Smooth muscle cell of the brain vasculature (primary cell): ENCODE data around the gene ACOT7.

ENCODE experiments used
- DNase-seq: peaks from one replicate; pipeline ENCODE4 v3.0.0-alpha.2; 2012; ENCODE audit warnings: low read depth, low spot score

ACOT7 gene

DNA sequence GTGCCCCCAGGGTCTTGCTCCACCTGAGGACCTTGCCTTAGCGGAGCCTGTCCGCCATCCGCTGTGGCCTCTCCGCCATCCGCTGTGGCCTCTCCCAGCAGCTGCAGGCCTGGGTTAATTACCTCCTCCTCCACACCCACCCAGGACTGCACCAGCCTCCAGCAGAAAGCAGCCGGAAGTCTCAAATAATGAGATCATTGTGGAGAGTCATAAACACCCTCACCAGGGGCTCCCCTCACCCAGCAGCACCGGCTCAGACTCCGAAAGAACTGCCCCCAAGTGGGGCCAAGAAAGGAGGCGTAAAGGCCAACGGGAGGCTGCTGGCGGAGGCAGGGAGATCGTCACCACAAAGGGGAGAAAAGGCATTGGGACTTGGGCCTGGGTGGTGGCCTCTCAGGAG lies 122.0 kb downstream of the ACOT7 start:
- DNase-seq: no peak

DNA sequence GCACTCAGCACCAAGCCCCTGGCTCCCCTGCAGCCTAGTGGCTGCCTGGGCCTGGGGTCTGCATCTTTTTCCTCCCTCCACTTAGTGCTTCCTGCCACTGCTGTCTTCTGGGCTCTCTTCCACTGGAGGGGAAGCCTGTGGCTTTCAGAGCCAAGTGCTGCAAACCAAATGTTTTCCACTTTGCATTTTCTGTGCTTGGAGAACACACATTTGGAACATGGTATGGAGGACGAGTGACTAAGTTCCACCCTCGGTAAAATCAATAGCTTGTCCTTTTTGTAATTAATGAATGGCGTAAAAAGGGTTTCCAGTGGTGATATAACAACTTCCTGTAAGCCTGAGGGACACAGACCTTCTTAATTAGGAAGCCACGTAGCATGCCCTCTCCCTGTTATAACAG lies 122.6 kb downstream of the ACOT7 start:
- no peak for DNase-seq

DNA sequence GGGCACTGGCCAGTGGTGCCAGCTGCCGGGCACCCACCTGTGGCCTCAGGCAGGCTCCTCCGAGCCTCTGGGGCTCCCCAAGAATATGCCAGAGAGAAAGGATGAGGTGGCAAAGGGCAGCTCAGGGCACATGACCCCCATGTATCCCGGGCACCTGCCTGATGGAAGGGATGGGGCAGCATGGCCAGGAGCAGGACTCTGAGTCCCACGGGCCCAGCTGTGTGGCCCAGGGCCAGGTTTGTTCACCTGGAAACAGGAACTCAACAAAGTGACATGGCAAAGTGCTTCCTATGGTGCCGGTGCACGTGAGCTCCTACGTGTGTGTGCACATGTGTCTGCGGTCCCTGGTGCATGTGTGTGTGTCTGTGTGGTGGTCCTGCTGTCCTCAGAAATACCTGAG lies 123.2 kb downstream of the ACOT7 start:
- DNase-seq: no peak

DNA sequence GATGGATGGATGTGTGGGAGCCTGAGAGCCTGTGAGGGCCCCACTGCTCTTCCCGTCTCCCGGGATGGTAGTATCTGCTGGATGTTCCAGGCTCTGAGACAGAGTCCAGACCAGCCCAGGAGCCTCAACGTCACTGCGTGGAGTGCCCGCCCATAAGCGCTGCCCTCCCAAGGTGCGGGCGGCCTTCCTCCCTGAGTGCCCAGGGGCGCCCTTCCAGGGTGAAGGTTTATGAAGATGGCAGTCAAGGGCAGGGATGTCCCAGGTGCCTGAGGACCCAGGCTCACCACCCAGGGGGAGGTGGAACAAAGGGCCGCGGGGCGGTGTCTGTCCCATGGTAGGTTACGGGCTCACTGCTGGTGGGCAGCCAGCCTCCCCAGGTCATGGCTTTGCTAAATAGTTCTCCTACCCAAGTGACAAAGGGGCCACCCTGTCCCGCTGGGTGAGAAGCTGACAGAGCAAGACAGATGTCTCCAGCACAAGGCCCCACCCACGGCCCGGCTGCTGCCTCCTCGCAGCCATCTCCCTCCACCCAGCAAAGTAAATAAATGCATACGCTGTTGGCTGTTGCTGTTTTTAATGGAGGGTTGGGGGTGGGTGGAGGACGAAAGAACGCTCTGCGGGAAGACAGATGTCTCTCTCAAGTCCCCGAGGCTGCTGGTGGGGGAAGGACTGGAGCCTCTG lies 123.7 kb downstream of the ACOT7 start:
- DNase-seq: no peak

DNA sequence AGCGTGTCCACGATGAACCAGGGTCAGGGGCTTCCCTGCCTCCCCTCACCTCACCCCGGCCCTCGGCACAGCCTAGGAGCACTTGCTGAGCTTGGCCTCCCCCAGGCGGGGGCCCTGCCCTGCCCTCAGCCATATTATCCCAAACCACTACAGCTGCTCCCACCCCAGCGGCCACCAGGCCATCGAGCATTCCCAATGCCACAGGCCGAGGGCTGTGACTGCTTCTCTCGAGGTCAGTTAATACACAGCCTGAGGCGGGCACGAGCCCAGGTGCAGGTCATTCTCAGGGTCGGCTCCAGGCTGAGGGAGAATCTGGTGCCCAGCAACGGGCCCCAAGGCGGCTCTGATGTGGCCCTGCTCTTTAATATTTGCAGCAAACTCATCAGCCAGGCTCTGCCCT lies 124.3 kb downstream of the ACOT7 start:
- DNase-seq: no peak

DNA sequence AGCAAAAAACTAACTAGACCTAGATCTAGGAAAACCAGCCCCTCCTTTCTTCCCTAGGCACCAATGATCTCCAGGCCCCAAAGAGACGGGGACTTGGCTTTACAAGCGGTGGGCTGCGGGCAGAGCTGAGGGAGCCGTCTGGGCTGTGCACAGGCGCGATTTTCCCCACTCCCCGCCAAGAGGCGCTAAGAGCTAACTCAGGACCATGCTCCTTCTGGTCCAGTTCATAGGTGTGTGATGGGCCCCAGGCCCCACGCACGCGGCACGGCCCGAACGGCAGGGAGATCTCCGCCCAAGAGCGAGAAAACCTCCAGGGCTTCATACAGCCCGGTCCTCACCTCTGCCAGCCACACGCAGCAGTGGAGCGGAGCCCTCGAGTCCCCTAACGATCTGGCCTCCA lies 125.2 kb downstream of the ACOT7 start:
- DNase-seq: no peak

DNA sequence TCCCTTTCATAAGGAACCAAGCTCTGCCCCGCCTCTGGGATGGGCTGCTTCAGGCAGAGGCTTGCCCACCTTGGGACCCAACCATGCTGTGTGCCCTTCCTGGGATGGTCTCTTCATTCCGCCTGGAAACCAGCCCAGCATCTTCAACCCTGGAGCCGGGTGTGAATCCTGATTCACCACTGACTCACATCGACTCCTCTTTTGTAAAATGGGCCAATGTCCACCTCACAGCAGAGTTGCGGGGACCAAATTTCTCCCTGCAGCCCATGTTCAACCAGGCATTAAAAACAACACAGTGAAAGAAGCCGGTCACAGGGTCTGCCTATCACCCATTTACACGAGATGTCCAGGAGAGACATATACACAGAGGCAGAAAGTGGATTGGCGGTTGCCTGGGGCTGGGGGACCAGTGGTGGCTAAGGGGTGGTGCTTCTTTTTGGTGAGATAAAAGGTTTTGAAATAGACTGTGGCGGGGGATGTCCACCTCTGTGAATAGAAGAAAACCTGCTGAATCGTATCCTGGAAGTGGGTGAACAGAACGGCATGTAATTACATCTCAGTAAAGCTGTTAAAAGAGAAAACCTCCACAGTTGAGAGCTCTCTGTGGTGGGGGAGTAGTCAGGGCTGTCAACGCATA lies 125.8 kb downstream of the ACOT7 start:
- no peak for DNase-seq

DNA sequence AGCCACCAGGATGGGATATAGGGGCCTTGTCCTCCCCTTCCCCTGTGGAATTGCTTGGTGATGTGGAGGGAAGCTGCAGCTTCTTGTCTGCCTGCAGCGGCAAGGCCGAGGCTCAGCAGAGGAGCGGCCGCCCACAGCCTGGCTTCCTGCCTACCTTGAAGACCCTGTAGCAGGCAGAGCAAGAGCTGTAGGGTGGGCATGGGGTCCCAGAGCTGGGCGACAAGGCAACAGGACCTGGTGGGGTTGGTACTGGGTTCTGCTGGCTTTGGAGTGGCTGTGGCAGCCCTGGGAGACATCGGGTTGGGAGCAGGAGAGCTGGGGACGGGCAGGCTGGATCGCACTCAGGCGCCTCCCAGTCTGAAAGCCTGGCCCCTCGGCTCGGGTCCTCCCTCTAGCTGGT lies 126.9 kb downstream of the ACOT7 start:
- no peak for DNase-seq

DNA sequence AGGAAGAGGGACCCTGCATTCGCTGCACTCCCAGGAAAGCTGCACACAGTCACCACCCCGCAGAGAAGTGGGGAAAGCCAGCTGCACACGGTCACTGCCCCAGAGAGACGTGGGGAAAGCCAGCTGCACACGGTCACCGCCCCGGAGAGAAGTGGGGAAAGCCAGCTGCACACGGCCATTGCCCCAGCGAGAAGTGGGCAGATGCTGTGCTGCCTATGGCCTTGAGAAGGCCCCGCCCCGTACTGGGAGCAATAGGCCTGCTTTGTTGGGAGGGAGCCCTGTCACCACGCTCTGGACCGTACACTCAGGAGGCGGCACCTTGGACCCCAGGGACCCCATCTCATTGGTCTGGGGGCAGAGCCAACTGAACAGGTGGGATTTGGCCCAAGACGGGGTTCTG lies 128.4 kb downstream of the ACOT7 start:
- no peak for DNase-seq

DNA sequence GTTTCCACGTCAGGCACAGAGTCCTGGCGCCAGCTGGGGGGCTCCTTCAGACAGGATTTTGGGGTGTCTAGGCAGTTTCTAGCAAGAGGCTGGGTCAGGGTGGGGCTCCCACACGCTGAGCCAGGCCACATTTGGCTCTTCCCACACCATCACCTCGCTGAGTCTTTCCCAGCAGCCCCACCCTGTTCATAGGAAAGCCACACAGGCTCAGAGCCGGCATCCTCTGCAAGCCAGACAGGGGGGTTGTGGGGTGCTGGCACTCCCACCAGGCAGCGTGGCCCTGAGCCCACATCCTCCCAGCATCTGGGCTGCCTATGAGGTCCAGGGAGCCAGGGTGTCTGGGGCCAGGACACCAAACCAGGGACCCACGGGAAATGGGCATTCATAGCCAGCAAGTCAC lies 129.9 kb downstream of the ACOT7 start:
- no peak for DNase-seq

DNA sequence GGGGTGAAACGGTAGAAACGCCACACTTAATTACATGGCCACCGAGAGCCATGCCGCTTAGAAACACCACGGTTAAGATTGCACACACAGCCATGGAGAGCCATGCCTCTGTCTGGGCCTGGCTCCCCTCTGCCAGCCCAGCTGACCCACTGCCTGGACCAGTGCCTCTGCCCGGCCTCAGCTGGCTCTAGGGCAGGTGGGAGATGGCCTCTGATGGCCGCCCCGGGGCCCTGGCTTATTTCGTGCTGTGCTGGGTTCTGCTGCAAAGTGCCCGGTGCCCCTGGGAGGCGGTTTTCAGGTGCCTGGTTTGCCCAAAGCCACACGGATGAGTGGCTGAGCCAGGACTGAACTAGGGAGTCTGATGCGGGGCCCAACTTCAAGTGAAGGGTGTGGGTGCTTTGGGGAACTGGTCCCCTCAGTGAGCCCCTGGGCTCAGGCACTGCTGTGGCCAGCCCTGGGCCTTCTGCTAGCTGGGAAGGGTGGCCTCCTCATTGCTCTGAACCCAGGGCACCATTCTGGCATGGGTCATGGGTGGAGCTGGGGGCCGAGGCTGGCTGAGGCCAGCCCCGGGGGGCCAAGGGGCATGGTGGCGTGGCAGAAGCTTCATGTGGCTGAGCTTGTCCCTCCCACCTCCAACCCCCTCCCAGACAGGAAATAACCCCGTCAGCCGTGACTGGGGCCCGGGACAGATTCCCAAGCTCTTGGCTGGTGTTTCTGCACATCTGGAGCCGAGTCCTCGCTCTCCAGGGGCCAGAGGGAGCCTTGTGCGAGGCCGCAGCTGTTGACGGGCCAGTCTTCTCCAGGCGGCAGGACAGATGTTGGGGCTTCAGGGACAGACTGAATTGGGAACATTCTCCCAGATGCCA lies 130.8 kb downstream of the ACOT7 start:
- no peak for DNase-seq

DNA sequence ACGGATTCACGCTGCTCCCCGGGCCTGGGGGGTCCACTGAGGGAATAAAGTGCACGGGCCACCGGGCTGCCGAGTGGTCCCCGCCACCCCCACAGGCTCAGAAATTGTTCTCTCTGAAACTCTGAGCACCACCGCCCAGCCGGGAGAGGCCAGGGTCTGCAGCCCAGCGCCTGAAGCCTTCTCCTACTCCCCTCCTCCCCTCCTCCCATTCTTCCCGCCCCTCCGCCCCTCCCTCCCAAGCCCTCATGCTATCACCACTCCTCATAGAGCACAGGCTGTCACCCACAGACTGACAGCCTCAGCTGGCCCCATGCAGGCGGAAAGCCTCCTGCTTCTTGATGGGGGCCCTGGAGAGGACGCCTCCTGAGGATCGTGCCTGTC lies 132.0 kb downstream of the ACOT7 start:
- no peak for DNase-seq

DNA sequence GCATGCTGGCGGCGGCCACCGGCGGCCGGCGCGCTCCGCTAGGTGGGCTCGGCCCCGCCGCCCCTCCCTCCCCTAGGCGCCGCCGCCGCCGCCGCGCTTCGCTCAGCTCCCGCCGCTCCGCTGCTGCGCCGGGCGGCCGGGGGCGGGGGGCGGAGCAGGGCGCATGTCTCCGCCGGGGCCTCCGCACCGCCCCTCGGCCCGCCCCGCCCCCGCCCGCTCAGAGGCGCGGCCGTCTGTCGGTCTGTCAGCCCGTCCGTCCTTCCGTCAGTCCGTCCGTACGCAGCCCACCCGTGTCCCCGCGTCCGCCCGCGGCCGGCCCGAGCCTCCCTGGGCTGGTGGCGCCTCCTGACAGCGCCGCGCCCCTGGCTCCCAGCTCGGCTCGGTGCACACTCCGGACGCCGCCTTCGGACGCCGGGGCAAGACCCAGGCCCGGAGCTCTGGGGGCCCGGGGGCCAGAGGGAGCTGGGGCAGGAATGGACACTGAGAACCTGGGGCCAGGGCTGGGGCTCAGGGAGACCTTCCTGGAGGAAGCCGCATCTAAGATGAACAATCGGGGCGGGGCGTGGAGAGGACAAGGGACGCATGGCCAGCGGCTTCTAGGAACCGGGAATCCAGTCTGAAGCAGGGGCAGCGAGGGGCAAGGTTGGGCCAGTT lies 132.5 kb downstream of the ACOT7 start, which contains the start of gene GPR153:
GPR153 (minus strand) TSS at position 138 of the 654 bp plus-strand sequence. CDS start 6,193 bp downstream, outside the sequence.
- no peak for DNase-seq

DNA sequence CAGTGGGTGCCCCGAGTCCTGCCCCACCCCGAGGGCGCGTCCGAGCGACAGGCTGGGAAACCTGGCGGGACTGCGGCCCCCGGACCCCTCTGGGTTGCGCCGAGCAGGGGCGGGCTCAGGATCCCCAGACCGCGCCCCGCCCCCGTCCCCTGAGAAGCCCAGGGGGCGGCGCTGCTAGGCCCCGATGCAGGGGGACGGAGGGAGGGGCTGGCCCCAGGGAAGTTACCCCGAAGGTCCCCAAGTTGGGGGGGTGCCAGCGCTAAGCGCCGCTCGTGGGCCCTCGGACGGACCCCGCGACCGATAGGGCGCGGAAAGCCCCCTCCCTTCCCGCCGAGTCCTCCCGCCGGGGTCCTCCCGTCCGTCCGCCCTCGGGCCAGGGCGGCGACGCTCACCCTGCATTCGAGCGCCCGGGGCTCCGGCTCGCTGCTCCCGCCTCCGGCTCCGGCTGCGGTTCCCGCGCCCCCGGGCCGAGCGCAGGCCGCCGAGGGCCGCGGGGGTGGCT lies 133.1 kb downstream of the ACOT7 start:
- DNase-seq: no peak

DNA sequence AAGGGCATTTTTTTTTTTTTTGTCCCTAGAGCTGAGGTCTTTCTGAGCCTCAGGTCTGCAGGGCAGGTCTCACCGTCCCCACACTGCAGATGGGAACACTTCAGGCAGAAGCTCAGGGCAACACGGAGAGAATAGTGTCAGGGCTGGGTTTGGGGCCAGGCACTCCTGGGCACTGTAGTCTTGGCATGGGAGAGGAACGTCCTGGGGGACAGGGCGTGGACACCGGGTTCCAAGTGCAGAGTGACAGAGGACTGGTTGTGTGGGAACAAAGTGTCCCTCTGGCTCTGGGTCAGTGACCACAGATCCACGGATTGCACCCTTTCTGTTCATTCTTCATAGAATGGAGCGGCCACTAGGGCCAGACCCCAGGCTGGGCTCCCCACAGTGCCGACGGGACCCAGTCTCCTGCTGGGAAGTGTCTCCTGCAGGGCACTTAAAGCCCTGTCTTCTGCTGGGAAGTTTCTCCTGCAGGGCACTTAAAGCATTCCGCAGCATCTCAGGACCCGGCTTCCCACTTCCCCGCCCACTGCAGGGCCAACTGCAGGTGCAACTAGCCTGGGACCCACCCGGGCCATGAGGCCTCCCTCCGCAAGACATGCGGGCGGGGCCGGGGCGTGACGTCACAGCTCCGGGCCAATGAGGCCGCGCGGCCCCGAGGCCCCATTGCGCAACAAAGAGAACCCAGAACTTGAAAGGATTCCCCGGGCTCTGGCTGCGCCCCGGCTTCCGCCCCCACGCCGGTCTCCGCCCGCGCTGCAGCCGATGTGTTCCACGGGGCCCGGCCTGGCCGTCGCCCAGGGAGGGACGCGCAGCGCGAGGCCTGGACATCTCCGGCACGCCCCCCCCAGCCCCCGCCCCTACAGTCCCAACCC lies 133.8 kb downstream of the ACOT7 start:
- no peak for DNase-seq

DNA sequence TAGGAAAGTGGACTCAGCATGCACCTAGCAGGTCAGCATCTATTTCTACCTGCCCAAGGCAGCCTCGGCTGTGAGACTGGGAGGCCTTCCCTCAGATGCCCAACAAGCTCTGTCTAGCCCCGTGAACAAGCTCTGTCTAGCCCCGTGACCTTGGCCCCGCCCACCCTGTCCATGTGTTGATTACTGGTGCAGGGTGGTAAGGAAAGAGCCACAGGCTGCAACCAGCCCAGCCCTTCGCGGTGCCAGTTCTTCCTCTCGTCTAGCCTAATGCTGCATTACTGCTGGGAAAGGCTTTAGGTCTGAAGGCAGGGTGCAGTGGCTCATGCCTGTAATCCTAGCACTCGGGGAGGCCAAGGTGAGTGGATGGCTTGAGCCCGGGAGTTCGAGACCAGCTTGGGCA lies 134.9 kb downstream of the ACOT7 start:
- no peak for DNase-seq

DNA sequence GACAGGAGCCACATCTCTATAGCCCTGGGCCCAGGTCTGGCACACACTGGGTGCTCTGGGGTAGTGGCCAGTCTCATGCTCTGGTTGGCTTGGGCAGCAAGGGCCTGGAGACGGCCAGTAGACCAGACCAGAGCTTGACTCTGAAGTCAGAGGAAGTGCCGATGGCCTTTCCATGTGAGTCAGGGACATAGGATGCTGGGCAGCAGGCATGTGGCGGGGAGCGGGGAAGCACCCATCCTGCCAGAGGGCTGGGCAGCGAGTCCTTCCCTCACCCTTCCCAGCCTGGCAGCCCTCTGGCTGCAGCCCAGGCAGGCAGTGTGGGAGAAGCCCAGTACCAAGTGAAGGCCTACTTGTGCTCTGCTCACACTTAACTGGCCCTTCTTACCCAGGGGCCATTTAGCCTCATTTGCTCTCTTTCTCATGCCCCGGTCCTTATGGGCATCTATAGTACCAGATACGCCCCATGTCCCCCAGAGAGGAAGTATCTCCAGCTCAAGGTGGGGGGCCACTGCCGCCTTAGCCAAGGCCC lies 136.0 kb downstream of the ACOT7 start:
- no peak for DNase-seq

DNA sequence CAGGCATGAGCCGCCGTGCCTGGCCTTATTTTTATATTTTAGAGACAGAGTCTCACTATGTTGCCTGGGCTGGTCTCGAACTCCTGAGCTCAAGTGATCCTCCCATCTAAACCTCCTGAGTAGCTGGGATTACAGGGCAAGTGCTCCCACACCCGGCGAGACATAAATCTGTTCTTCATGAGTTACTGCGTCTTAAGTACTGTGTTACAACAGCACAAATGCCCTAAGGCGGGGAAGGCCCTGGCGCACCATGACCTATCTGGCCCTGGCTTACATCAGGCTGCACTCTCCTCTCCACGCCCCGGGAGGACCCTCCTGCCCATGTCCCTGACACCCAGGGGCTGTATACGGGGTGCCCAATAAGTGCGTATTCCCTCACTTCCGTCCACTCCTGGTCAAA lies 136.9 kb downstream of the ACOT7 start:
- DNase-seq: no peak

DNA sequence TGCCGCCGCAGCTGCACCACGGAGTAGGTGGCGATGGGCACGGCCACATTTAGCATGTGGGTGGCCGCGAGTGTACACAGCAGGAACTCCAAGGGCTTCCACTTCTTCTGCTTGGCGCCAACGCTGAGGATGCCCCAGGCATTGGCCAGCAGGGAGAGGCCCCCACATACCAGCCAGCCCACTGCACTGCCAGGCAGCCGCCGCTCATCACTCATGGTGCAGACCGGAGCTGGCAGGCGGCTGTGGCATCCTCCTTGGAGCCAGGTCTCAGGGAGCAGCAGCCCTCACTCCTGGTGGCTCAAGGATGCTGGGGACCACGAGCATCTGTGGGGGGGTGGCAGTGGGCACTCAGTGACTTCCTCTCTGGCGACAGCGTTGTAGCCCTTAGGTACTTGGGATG lies 138.9 kb downstream of the ACOT7 start:
- DNase-seq: no peak

DNA sequence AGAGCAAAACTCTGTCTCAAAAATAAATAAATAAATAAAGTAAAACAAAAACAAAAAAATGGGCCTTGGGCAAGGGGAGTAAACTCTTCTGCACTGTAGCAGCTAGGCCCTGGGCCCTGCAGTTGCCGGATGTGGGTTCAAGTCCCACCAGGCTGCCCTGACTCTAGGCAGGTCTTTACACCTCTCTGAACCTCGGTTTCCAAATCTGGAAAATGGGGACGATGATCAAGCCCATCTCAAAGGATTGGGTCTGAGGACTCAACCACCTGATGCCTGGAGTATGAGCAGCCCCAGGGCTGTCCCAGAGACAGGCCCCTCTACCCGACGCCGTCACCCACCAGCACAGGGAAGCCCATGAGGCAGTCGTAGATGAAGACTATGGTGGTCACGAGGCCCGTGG lies 140.2 kb downstream of the ACOT7 start:
- DNase-seq: no peak

DNA sequence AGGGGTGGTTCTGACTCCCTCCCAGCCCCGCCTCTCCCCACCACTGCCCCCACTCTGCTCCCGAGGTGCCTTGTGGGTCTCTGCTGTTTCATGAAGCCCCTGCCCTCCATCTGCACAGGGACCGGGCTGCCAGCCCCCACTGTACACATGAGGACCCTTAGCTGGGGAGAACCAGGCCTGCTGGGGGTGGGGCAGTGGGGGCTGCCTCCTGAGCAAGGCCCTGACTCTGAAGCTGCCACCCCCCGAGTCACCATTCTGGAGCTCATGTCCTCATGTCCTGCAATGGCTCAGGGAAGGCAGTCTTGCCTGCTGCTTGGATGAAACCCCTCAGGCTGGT lies 141.2 kb downstream of the ACOT7 start:
- no peak for DNase-seq
